GM10266 (cell line): ENCODE results near the gene KYAT1.

Experiments used
- DNase-seq: peaks from one replicate; pipeline ENCODE4 v3.0.0; 2012; ENCODE audit errors: extremely low spot score
- TF ChIP-seq, protein P1 (sequence below): IDR thresholded peaks from 2 replicates; pipeline ENCODE4 v1.5.1; 2012; ENCODE audit warnings: mild to moderate bottlenecking, low read depth; ENCODE audit not compliant: control insufficient read depth, insufficient read depth; ENCODE audit errors: missing control alignments

Gene KYAT1

DNA sequence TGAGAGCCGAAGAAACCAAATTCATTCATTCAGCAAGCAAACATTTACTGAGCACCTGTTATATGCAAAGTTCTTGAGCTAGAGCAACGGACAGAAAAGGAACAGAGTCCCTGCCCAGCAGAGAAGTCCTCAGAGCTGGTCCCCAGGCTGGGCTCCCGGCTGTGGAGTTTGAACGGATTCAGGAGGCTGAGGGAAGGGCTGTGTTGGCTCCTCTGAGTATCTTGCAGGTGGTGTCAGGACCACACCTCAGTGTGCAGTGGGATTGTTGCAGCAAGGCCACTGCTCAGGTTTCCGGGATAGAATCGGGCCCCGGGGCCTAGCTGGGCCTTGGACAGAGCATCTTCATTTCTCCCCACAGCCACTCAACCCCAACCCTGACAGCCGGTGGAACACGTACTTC, 89.6 kb downstream of the KYAT1 start:
- TF ChIP-seq, protein P1, sequence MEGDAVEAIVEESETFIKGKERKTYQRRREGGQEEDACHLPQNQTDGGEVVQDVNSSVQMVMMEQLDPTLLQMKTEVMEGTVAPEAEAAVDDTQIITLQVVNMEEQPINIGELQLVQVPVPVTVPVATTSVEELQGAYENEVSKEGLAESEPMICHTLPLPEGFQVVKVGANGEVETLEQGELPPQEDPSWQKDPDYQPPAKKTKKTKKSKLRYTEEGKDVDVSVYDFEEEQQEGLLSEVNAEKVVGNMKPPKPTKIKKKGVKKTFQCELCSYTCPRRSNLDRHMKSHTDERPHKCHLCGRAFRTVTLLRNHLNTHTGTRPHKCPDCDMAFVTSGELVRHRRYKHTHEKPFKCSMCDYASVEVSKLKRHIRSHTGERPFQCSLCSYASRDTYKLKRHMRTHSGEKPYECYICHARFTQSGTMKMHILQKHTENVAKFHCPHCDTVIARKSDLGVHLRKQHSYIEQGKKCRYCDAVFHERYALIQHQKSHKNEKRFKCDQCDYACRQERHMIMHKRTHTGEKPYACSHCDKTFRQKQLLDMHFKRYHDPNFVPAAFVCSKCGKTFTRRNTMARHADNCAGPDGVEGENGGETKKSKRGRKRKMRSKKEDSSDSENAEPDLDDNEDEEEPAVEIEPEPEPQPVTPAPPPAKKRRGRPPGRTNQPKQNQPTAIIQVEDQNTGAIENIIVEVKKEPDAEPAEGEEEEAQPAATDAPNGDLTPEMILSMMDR: no peak

DNA sequence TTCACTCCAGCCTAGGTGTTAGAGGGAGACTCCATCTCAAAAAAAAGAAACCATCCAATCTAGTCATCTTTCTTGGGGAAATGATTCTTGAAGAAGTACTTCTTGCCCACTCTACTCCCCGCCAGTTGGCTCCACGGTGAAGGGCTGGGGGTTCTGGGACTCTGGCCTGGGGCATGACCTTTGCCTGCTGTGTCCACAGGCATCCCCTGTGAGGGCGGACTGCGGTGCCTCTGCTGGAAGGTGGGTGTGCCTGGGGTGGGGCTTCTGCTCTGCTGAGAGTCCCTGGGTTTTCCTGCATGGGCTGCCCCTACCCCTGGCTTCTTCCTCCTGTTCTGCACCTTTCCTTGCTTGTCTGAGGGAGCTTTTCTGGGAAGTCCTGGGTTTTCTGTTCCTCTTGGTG, 91.2 kb downstream of the KYAT1 start:
- TF ChIP-seq, protein P1: no peak
- DNase-seq: no peak

More for the DNA sequence above, 89.6 kb downstream of the KYAT1 start:
- DNase-seq: no peak

DNA sequence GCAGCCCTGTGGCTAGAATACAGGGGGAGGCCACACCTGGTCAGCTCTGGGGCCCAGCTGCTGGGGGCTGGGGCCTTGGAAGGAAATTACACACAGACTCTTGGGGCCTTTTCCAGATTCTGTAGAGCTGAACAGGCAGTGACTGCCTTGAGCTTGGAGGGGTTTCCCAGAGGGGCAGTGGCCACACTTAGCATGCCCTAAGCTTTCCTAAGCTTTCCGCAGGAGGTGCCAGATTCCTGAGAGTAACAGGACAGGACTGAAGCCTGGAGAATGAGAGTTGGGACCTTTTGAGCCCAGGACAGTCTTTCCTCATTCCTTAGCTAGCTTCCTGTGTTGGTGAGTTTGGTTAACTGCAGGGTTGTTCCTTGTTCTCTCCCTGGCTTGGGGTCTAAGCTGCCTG, 93.3 kb downstream of the KYAT1 start:
- TF ChIP-seq, protein P1: no peak
- no peak for DNase-seq

DNA sequence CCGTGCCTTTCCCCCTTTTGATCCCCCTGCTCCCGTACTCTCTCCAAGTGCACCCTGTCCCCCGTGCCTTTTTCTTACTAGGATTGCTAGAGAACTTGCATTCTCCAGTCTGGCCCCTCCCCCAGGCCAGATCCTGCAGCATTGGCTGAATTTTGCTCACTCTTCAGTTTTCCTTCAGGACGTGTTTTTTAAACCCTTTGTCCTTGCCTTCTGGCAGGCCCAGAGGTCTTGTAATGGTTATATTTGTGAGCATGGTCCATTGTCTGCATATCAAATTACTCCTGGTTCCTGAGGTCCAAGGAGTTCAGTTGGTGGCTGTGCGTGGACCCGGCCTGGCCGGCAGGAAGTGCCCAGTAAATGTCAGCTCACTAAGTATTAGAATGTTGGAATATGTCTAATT, 94.1 kb downstream of the KYAT1 start:
- TF ChIP-seq, protein P1: no peak
- no peak for DNase-seq

DNA sequence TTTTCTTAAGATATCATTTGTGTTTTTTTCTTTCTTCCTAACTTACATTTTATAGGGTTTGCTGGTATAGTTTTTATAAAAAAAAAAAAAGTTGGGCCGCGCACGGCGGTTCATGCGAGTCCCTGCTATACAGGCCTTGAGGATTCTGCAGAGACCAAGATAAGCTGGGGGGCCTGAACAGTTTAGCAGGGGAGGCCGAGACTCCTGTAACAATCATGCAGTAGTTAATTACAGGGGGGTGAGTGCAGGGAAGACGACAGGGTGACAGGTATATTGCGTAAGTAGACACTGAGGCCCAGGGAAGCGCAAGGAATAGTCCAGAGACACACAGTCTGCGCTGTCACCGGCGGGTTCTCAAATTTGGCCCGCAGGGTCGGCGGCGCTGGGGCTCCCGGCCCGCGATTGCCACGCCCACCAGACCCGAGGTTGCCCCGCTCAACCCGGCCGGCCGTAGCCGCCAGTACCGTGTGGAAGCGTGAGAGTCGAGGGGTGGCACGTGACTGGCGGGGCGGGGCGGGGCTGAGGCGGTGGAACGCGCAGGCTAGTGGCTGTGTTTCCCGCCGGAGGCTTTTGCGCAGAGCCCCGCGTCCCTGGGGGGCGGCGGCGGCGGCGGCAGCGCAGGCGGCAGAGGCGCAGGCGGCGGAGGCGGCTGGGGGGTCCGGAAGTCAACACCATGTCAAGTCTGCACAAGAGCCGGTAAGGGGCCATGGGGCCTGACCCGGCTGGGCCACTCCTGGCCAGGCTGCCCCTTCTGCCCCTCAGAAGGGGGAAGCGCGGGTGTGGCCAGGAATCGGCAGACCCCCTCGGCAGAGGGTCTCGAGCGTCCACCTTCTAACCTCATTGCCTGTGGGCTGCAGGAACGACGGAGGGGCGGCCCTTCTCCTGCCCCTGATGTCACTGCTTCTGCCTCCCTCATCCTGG, 94.8 kb downstream of the KYAT1 start, which contains the start of gene TBC1D13:
TSS of gene TBC1D13 (plus strand) at position 573 of the 921 bp plus-strand sequence. CDS start at position 674, 101 bp downstream.
- TF ChIP-seq, protein P1: no peak
- DNase-seq: peak; percentile 97

DNA sequence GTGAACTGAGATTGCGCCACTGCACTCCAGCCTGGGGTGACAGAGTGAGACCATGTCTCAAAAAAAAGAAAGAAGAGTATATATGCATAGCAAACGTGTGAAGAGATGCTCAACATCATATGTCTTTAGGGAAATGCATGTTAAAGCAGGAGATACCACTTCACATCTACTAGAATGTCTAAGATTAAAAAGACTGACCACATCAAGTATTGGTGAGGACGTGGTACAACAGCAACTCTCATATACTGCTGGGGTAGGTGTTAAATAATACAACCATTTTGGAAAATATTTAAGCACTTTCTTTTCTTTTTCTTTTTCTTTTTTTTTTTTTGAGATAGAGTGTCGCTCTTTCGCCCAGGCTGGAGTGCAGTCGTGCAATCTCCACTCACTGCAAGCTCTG, 96.3 kb downstream of the KYAT1 start:
- TF ChIP-seq, protein P1: no peak
- DNase-seq: no peak
